ENCODE data around the gene CDH4. TPM values are rescaled to one million over a fixed set of nuclear protein-coding genes. Genes with fewer than 3 reads are reported as not detected.

Gene CDH4
- total and polyA plus RNA-seq, 9 of the 15 experiments (the other 6 are each of a cell fraction or from before 2014, with no cell fraction given): 0.04 TPM; not detected in 8

- TF ChIP-seq ZNF644 (tag; IDR thresholded peaks at IDR 0.05; ENCODE audit: low read depth) (no peak), ZNF133 (CRISPR knock-in tag; IDR thresholded peaks at IDR 0.05) (no peak), POLR2H (tag; IDR thresholded peaks at IDR 0.05; ENCODE audit: low read depth) (no peak), ZNF77 (CRISPR knock-in tag; IDR thresholded peaks at IDR 0.05) (no peak), NR2F6 (CRISPR knock-in tag; IDR thresholded peaks at IDR 0.05) (no peak), MAFF (IDR thresholded peaks at IDR 0.05; ENCODE audit: low read length) (peak; percentile 94)
These were observed 614.1 kb downstream of the CDH4 start (continued) for GRCh38 chr20:61866165-61866564.

GRCh38 chr20:61868006-61868405 is 615.9 kb downstream of the CDH4 start:
- no peak overlapping the region for H3K27ac ChIP-seq (ENCODE audit: extremely low read depth, low read depth, low read length)
- H4K20me1 ChIP-seq (replicated peaks; ENCODE audit: control insufficient read depth, insufficient read depth, low read length): no peaks in the 10 kb centered on the region
- BruUV-seq (replicated peaks): no TSS peak
- H3K9ac ChIP-seq (ENCODE audit: insufficient read depth in 1 of 2, low read depth in 2 of 2, low read length in 2 of 2): no peak overlapping the region
- no peaks in the 10 kb centered on the region for H3K36me3 ChIP-seq (ENCODE audit: control insufficient read depth, insufficient read depth, low read length)
- H3K9me3 ChIP-seq (replicated peaks; ENCODE audit: control insufficient read depth, insufficient read depth, low read depth, low read length): no peaks in the 10 kb centered on the region; the same call in none of the 2 replicates
- H3K9me1 ChIP-seq (ENCODE audit: control insufficient read depth, insufficient read depth, low read length): no peaks in the 10 kb centered on the region
- ATAC-seq: no peak
- no peak for DNase-seq (ENCODE audit: extremely low read depth in 1 of 4, low spot score in 3 of 4)
- in situ Hi-C loops (cut with MboI) (no loop called here), intact Hi-C loops (cut with micrococcal nuclease) (no loop called here)
- ChIA-PET CTCF (ENCODE audit: low intra/inter-chr PET ratio) (interaction anchor here (0.6 kb wide), 1 partner anchor 311 kb away, joined by 4 read pairs; no protein-coding TSS in a partner anchor), POLR2A (interaction anchor here (0.7 kb wide), 1 partner anchor 204 kb away, joined by 3 read pairs; no protein-coding TSS in a partner anchor)
- peaks cover 0 to 20% of the 10 kb centered on the region in 2 experiments; a peak in 2 of 5 replicates for H3K27me3 ChIP-seq (ENCODE audit: control insufficient read depth in 2 of 2, insufficient read depth in 2 of 2, low read length in 2 of 2)
- H3K4me2 ChIP-seq (ENCODE audit: insufficient read depth, low read length): no peak overlapping the region
- H3K4me1 ChIP-seq (replicated peaks in 1 of 2; ENCODE audit: control insufficient read depth in 2 of 2, insufficient read depth in 2 of 2, low read length in 2 of 2): no peaks in the 10 kb centered on the region; a peak in 1 of 5 replicates
- no peak for FAIRE-seq
- WGBS (ENCODE audit: insufficient coverage, low coverage, missing lambda C conversion rate): 0% methylated on average over 13 of the region's 13 CpGs
- no peak overlapping the region for H2AFZ ChIP-seq (ENCODE audit: low read depth, low read length)
- H3K4me3 ChIP-seq: no peak overlapping the region
- H3K79me2 ChIP-seq (ENCODE audit: control insufficient read depth, insufficient read depth, low read length): no peaks in the 10 kb centered on the region
- TF ChIP-seq MITF (IDR thresholded peaks at IDR 0.05) (no peak), CBFB (CRISPR knock-in tag; IDR thresholded peaks at IDR 0.05) (no peak), ZNF609 (CRISPR knock-in tag; IDR thresholded peaks at IDR 0.05; ENCODE audit: borderline replicate concordance) (no peak), ZNF354B (CRISPR knock-in tag; IDR thresholded peaks at IDR 0.05) (no peak), AFF4 (CRISPR knock-in tag; IDR thresholded peaks at IDR 0.05) (no peak), RFX5 (IDR thresholded peaks at IDR 0.05; ENCODE audit: low read depth, low read length) (no peak), BHLHE40 (IDR thresholded peaks at IDR 0.05; ENCODE audit: low read length) (no peak)
